ENCODE results near the gene ARMH4. TPM values are rescaled to one million over a fixed set of nuclear protein-coding genes. Genes with fewer than 3 reads are reported as not detected.

Gene ARMH4
- 10 to 100 TPM; 71.3 to 73.6 (median 72.1) TPM for polyA plus RNA-seq (ENCODE audit: insufficient read length in 4 of 4)

GRCh38 chr14:58152014-58152857 lies at the start of gene ARMH4:
Gene ARMH4, minus strand, starts transcription at chr14:58152213. Its CDS starts 12,855 bp downstream, at chr14:58139358.
- DNase-seq (ENCODE audit: low read depth in 4 of 4, low spot score in 2 of 4) = peak in 3 of 4 donors; percentile 55 to 81 (median 79)

DNA sequence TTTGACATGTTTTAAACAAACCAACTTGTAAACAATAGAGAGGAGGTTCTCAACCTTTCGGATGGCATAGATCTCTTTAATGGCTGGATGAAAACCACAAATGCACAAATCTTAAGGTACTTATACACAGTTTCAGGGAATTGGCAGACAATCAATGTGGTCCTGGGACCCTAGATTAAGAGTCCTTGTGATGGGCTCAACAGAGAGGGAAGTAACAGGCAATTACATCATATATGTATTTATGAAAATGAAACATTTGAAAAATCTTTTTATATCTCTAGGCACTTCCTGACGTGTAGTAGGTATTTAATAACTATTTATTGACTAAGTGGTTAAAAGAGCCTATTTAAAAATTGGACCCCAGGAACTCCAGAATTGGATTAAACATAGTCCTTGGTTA lies 48.8 kb upstream of the ARMH4 start:
- peak in 1 of 4 donors; percentile 8 for DNase-seq (ENCODE audit: low read depth in 4 of 4, low spot score in 2 of 4)

DNA sequence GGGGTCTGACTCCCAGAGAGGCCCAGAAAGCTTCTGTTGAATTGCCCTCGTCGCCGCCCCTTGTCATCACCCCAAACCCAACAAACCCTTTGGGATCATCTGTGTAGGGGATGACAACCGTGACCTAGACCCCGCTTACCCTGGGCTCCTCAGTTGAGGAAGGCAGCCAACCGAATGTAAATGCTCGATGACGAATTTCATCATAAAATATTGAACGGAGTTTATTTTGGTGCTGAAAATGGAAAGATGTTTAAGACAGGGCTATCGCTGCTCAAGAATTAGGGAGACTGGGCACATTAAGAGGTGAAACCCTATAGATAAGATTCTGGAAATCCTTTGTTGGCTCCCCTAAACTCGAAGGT lies 48.4 kb upstream of the ARMH4 start:
- DNase-seq (ENCODE audit: low read depth in 4 of 4, low spot score in 2 of 4) = peak in 2 of 4 donors; percentile 15 to 25

DNA sequence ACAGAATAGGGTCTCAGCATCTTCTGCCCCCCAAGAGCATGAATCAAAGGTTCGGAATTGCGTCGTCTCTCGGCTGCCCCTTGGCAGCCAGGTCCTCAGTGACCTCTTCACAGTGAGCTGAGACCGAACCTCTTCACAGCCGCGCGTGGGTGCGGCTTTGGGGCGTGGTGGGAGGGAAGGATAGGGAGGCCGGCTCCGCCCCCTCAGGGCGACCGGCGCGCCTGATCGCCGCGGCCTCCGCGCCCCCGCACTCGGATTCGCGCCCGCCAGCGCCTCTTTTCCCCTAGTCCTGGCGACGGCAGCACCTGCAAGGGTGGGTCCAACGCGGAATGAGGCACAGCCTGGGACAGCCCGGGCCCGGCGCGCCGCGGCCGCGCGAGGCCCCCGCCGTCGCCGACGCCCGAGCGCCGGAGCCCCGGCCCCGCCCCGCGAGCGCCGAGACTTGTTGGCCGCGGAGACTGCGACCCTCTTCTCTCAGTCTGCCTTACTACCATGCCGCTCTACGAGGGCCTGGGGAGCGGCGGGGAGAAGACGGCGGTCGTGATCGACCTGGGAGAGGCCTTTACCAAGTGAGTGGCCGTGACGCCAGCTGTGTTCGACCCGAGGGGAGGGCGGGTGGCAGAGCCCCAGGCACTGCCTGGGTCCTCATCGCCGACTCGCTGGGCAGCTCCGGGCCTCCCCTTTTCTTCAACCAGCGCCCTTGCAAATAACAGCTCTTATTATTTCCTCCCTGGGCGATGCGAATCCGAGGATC lies 47.9 kb upstream of the ARMH4 start, which contains the start of gene ACTR10:
ACTR10 (plus strand) TSS at position 424 of the 754 bp plus-strand sequence; CDS start at position 493, 69 bp downstream.
- peak; percentile 73 to 79 (median 76) for DNase-seq (ENCODE audit: low read depth in 4 of 4, low spot score in 2 of 4)

DNA sequence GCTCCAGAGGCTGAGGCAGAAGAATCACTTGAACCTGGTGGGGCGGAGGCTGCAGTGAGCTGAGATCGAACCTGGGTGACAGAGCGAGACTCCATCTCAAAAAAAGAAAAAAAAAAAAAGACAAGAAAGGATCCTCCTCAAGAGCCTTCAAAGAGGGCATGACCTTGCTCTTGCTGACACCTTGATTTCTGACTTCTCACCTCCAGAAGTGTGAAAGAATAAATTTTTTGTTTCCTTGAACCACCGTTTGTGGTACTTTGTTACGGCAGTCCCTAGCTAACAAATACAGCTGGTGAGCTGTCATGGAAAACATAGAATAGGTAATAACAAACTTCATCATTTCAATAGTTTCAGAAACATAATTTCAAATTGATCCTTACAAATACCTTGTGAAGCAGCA lies 46.1 kb upstream of the ARMH4 start:
- no peak for DNase-seq (ENCODE audit: low read depth in 4 of 4, low spot score in 2 of 4)

GRCh38 chr14:58196198-58196597 lies 44.2 kb upstream of the ARMH4 start:
- DNase-seq (ENCODE audit: low read depth in 4 of 4, low spot score in 2 of 4) = no peak

DNA sequence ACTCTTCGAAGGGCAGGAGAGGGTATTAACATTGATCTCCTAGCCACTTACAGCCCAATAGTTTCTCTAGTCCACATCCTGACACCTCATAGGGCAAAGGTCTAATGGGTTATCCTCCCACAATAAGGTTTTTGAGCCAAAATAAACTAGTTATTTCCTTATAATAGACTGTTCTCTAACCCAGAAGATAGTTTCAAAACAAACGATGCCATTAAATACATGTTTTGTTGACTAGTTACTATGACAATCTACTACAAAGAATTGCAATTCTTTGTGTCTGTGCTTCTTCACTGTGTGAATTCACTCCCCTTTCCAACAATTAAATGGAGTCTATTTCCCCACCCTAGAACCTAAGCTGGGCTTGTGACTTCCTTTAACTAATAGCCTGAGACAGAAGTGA lies 41.5 kb upstream of the ARMH4 start:
- no peak for DNase-seq (ENCODE audit: low read depth in 4 of 4, low spot score in 2 of 4)

- no peak for DNase-seq (ENCODE audit: low read depth in 4 of 4, low spot score in 2 of 4)
Observed at GRCh38 chr14:58191763-58192601, 40.0 kb upstream of the ARMH4 start.

- DNase-seq (ENCODE audit: low read depth in 4 of 4, low spot score in 2 of 4) = no peak
Observed at GRCh38 chr14:58189176-58189575, 37.2 kb upstream of the ARMH4 start.

GRCh38 chr14:58177125-58177524 lies 25.1 kb upstream of the ARMH4 start:
- DNase-seq (ENCODE audit: low read depth in 4 of 4, low spot score in 2 of 4) = no peak

DNA sequence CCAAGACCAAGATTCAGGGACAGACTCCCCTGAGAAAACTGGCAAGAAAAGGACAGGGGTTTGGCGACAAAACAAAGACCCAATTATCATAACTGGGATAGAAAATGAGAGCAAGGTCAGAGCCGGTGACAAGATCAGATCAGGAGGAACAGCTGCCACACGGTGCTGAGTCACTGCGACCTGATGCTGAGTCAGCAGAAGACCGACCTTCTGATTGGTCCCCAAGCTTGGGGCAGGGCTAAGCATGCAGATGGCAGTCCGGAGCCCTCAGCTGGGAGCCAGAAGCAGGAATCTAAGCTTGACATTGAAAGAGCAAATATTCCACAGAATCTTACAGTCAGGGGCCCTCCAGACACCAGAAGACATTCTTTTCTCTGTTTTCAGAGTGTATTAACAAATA lies 19.1 kb upstream of the ARMH4 start:
- peak in 1 of 4 donors; percentile 15 for DNase-seq (ENCODE audit: low read depth in 4 of 4, low spot score in 2 of 4)

GRCh38 chr14:58167891-58168290 lies 15.9 kb upstream of the ARMH4 start:
- no peak for DNase-seq (ENCODE audit: low read depth in 4 of 4, low spot score in 2 of 4)

DNA sequence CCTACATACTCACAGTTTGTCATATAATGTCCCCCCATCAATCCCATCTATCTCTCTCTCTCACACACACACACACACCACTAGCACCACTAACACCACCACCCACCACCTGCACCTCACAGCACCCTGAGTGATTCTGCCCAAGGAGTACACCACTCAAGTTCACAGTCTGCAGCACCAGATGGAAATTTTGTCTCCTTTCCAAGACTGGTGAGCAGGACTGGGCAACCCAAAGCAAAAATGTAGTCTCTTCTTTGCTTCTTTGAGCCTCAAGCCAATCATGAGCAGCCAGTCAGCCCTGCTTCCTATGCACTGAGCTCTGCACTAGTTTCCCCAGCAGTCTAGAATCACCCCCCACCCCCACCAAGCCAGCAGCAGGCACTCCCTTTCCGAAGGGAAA lies 15.0 kb upstream of the ARMH4 start:
- DNase-seq (ENCODE audit: low read depth in 4 of 4, low spot score in 2 of 4) = no peak

GRCh38 chr14:58166005-58166983 lies 14.3 kb upstream of the ARMH4 start:
- DNase-seq (ENCODE audit: low read depth in 4 of 4, low spot score in 2 of 4) = peak in 2 of 4 donors; percentile 54 to 69

GRCh38 chr14:58160561-58160960 lies 8.5 kb upstream of the ARMH4 start:
- DNase-seq (ENCODE audit: low read depth in 4 of 4, low spot score in 2 of 4) = no peak

DNA sequence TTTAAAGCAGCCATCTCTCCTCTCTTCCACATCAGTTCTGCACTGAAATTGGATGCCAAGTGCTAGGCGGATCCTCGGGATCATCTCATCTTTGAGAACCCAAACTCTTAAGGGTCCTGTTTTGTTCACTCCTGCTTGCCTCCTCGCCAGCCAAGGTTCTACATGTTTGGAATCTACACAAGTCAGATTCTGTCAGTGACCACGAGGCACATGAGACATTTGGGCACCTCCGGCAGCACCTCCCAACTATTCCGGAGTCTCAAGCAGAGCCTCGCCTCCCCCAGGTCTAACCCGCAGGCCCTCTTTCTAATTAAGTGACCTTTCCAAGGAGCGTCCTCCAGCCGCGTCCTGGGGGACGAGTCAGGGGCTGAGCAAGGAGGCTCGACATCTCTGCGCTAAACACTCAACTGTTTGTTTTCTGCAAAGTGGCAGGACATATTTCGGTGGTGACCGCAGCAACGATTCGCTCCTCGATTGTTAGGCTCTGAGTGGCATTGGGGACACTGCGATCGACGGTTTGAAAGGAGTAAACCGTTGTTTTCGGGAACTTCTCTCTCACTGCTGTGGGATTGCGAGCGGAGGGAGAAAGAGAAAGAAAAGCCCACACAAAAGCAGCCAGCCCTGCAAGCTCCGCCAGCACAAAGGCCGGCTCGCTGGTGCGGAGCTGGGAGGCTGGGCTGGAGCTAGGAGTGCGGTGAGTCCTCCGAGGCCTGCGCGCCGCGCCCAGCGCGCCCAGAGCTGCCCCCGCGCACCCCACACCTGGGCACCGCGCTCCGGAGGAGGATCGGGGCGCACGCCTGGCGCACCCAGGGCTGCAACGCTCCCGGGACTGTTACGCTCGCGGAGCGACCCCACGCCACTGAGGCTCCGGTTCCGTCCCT lies 640 bp downstream of the ARMH4 start:
- peak in 3 of 4 donors; percentile 43 to 67 (median 56) for DNase-seq (ENCODE audit: low read depth in 4 of 4, low spot score in 2 of 4)

- DNase-seq (ENCODE audit: low read depth in 4 of 4, low spot score in 2 of 4) = no peak
Observed at GRCh38 chr14:58150243-58150805, 1.7 kb downstream of the ARMH4 start.

GRCh38 chr14:58149196-58149595 lies 2.8 kb downstream of the ARMH4 start:
- no peak for DNase-seq (ENCODE audit: low read depth in 4 of 4, low spot score in 2 of 4)

Data from left renal cortex interstitium (tissue), 4 donors.